Measurements from ENCODE around the gene FRRS1L.
"Not testable (repeated sequence)": the region's sequence is repeated elsewhere in the genome, so short reads cannot be mapped to it uniquely, and the experiment has no call there.

Gene FRRS1L

GRCh38 chr9:109129470-109130197 is 37.4 kb downstream of the FRRS1L start:
- no peak for DNase-seq (ENCODE audit: low spot score)

GRCh38 chr9:109126671-109127070 is 40.4 kb downstream of the FRRS1L start:
- not testable (repeated sequence) for DNase-seq (ENCODE audit: low spot score)

- no peak for DNase-seq (ENCODE audit: low spot score)
These were observed 42.9 kb downstream of the FRRS1L start for GRCh38 chr9:109124121-109124520.

GRCh38 chr9:109122726-109123621 is 44.1 kb downstream of the FRRS1L start:
- no peak for DNase-seq (ENCODE audit: low spot score)

- DNase-seq (ENCODE audit: low spot score): no peak
These were observed 45.7 kb downstream of the FRRS1L start for GRCh38 chr9:109121232-109121796.

GRCh38 chr9:109120204-109120789 is 46.8 kb downstream of the FRRS1L start:
- no peak for DNase-seq (ENCODE audit: low spot score)

GRCh38 chr9:109119439-109120203 is 47.4 kb downstream of the FRRS1L start, which contains the start of gene TMEM245:
Gene TMEM245, minus strand, starts transcription at chr9:109119947. Its CDS starts 34 bp downstream, at chr9:109119913.
- DNase-seq (ENCODE audit: low spot score): peak; percentile 96

- DNase-seq (ENCODE audit: low spot score): no peak
These were observed 48.1 kb downstream of the FRRS1L start for GRCh38 chr9:109118808-109119438.

GRCh38 chr9:109117856-109118807 is 48.9 kb downstream of the FRRS1L start:
- peak; percentile 64 for DNase-seq (ENCODE audit: low spot score)

GRCh38 chr9:109115931-109116526 is 51.0 kb downstream of the FRRS1L start:
- no peak for DNase-seq (ENCODE audit: low spot score)

- DNase-seq (ENCODE audit: low spot score): no peak
These were observed 52.4 kb downstream of the FRRS1L start for GRCh38 chr9:109114670-109115069.

GRCh38 chr9:109113892-109114609 is 53.0 kb downstream of the FRRS1L start:
- no peak for DNase-seq (ENCODE audit: low spot score)

- DNase-seq (ENCODE audit: low spot score): no peak
These were observed 53.8 kb downstream of the FRRS1L start for GRCh38 chr9:109113254-109113653.

- no peak for DNase-seq (ENCODE audit: low spot score)
These were observed 56.6 kb downstream of the FRRS1L start for GRCh38 chr9:109110329-109111021.

- DNase-seq (ENCODE audit: low spot score): no peak
These were observed 57.1 kb downstream of the FRRS1L start for GRCh38 chr9:109109967-109110328.

- DNase-seq (ENCODE audit: low spot score): no peak
These were observed 58.7 kb downstream of the FRRS1L start for GRCh38 chr9:109108318-109108717.

- peak; percentile 67 for DNase-seq (ENCODE audit: low spot score)
These were observed 59.4 kb downstream of the FRRS1L start for GRCh38 chr9:109107402-109108240.
